Mammary epithelial cell (primary cell): ENCODE measurements around the gene ADGRV1.

Source experiments
- EZH2 ChIP-seq: IDR thresholded peaks from 2 replicates; pipeline ENCODE4 v1.6.1; 2012; ENCODE audit warnings: low read length, inconsistent platforms, borderline replicate concordance
- TF ChIP-seq, protein P1 (sequence below), 2 donors: IDR thresholded peaks in 1 of 2; conservative IDR thresholded peaks in 1 of 2; 2 replicates each; pipeline ENCODE4 v1.5.1; 2011 to 2012; ENCODE audit warnings: inconsistent platforms in 2 of 2, low read length in 2 of 2, mild to moderate bottlenecking in 2 of 2, control low read depth in 1 of 2, low read depth in 1 of 2; ENCODE audit not compliant: insufficient read depth in 1 of 2; ENCODE audit errors: extremely low read depth in 1 of 2

DNA sequence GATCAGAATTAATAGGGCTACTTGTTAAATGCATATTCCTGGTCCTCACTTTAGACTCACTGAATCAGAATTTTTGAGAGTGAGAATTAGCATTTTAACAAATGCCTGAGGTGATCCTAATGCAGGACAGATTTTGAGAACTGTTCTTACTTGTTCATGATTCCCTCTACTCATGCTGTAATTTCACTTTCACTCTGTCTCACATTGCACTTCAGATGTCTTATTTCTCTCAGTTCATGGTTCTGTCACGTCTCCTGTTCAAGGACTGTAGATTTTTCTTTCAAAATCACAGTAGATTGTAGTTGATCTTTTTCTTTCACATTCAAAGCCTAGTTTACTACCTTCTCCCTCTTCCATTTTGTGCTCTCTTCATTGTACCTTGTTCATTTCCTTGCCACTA lies 54.3 kb downstream of the ADGRV1 start:
- TF ChIP-seq, protein P1, sequence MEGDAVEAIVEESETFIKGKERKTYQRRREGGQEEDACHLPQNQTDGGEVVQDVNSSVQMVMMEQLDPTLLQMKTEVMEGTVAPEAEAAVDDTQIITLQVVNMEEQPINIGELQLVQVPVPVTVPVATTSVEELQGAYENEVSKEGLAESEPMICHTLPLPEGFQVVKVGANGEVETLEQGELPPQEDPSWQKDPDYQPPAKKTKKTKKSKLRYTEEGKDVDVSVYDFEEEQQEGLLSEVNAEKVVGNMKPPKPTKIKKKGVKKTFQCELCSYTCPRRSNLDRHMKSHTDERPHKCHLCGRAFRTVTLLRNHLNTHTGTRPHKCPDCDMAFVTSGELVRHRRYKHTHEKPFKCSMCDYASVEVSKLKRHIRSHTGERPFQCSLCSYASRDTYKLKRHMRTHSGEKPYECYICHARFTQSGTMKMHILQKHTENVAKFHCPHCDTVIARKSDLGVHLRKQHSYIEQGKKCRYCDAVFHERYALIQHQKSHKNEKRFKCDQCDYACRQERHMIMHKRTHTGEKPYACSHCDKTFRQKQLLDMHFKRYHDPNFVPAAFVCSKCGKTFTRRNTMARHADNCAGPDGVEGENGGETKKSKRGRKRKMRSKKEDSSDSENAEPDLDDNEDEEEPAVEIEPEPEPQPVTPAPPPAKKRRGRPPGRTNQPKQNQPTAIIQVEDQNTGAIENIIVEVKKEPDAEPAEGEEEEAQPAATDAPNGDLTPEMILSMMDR (conservative IDR thresholded peaks at IDR 0.05 in 1 of 2, IDR thresholded peaks at IDR 0.05 in 1 of 2; ENCODE audit: extremely low read depth in 1 of 2, insufficient read depth in 1 of 2, low read depth in 1 of 2, low read length in 2 of 2): no peak
- no peak for TF ChIP-seq EZH2
